Right lobe of liver (tissue), 4 donors: ENCODE measurements around the gene FGD4.

Experiments used
- CTCF ChIP-seq, 4 donors: fragments of 200-600 bp in 3 of 4; fragments of 450-650 bp in 1 of 4; IDR thresholded peaks; one replicate each; pipeline versions ENCODE4 v1.5.1 to v1.8.0; 2016 to 2022; ENCODE audit warnings: antibody characterized with exemption in 4 of 4, mild to moderate bottlenecking in 2 of 4
- POLR2A ChIP-seq: fragments of 450-650 bp; IDR thresholded peaks from one replicate; pipeline ENCODE4 v1.6.1; 2017; ENCODE audit warnings: antibody characterized with exemption, mild to moderate bottlenecking
- donor health status: DM: no; HTN: no; CAD: no.
- donor health status: DM: no; HTN: no; CAD: no.
- donor health status: DM: no; HTN: yes; CAD: no.

GRCh38 chr12:32535288-32535999, 136.1 kb downstream of the FGD4 start:
- no peak for TF ChIP-seq CTCF (IDR thresholded peaks at IDR 0.05)
- TF ChIP-seq POLR2A, result peak; percentile 30
